ENCODE data around the gene LBH.

The LBH gene

DNA sequence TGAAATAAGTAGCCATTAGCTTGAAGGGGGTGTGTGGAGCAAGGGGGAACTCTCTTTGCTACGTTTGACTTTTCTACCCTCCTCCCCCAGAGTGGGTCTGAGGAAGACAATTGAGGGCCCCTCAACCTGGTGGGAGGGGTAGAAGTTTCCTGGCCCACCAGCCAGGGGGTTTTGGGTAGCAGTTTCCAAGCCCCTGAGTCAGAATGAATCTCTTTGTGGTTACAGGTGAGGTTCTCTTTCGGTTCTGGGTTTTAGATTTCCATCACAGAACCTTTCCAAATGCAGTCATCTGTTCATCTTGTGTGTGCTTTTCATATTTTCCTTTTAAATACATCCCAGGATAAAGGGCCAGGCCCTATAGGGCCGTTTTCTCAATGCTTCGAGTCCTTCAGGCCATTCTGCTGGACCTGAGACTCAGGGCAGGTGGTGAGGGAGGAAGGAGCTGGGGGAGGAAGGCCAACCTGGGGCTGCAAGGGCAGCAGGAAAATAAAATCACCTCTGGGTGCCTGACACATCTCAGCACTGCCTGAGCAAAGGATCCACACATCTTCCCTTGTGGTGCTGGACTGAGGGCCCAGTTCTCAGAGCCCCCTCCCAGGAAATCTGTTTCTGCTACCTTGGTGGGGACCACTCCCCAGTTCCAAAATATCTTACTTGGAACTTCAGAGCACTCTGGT lies 4.7 kb downstream of the LBH start:
- peak; percentile 74 for DNase-seq

GRCh38 chr2:30236591-30237238 lies 5.4 kb downstream of the LBH start:
- no peak for DNase-seq

- peak; percentile 56 for DNase-seq
Observed at GRCh38 chr2:30237239-30237965, 6.1 kb downstream of the LBH start.

GRCh38 chr2:30237966-30238800 lies 6.8 kb downstream of the LBH start:
- DNase-seq: no peak

DNA sequence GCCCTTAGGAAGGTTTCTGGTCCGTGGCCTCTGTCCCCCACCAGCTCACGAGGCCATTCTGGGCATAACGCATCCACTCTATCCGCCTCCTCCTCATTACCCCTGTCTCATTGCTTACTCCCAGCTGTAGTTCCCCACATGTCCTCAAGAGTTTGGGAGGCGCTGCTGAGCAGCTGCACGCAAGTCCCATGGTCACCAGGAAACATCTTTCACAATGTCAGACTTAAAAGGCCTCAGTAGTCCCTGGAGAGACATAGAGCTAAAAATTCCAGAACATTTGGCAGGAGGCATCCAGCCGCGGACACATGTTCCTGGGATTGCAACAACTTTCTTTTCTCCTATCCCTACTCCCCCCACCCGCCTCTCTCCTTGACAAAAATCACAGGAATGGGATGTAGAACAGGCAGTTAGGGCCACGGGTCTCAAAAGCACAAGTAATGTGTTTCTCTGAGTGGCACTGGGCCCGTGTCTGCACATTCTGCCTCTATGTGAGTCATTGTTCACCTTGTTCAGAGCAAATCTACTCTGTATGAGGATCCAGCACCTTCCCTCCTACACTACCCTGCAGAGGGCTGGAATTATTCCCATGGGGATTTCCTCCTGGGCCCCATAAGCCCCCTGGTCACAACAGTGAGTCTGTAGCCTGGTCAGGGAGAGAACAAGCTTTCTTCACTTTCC lies 8.1 kb downstream of the LBH start:
- peak; percentile 69 for DNase-seq

- no peak for DNase-seq
Observed at GRCh38 chr2:30239986-30240752, 8.8 kb downstream of the LBH start.

GRCh38 chr2:30243231-30243630 lies 11.9 kb downstream of the LBH start:
- DNase-seq: no peak

DNA sequence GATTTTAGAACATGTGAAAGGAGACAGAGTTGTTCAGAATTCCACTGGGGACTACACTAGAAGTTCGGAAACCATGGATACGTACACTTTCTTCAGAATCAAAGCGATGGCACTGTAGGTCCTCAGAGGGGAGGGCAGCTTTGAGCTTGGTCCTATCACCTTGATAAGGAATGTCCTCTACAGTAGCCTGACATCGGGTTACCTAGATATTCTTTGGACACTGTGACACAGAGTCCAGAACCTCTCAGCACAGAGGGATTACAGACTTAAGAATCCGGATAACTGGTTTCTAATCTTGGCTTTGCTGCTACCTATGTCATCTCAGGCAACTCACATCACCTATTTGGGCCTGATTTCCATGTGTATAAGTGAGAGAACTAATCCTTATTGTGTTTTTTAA lies 14.0 kb downstream of the LBH start:
- DNase-seq: no peak

- DNase-seq: no peak
Observed at GRCh38 chr2:30248791-30249190, 17.5 kb downstream of the LBH start.

DNA sequence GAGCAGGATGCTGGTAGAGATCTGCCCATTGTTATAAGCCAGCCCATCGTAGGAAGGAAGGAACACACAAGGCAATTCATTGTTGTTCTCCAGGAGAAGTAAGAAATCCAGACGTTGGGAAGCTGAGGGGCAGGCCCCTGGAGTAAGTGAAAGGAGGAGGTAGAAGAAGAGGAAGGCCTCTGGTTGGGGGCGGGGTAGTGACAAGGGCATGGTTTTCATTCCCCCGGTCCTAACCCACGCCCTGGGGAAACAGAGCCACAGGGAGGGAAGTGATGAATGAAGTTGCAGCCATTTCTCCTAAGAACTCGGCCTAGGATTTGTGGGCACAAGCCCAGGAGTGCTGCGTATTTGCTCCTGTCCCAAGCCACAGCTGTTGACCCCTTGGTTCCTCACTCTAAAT lies 18.0 kb downstream of the LBH start:
- no peak for DNase-seq

- no peak for DNase-seq
Observed at GRCh38 chr2:30250421-30250820, 19.1 kb downstream of the LBH start.

DNA sequence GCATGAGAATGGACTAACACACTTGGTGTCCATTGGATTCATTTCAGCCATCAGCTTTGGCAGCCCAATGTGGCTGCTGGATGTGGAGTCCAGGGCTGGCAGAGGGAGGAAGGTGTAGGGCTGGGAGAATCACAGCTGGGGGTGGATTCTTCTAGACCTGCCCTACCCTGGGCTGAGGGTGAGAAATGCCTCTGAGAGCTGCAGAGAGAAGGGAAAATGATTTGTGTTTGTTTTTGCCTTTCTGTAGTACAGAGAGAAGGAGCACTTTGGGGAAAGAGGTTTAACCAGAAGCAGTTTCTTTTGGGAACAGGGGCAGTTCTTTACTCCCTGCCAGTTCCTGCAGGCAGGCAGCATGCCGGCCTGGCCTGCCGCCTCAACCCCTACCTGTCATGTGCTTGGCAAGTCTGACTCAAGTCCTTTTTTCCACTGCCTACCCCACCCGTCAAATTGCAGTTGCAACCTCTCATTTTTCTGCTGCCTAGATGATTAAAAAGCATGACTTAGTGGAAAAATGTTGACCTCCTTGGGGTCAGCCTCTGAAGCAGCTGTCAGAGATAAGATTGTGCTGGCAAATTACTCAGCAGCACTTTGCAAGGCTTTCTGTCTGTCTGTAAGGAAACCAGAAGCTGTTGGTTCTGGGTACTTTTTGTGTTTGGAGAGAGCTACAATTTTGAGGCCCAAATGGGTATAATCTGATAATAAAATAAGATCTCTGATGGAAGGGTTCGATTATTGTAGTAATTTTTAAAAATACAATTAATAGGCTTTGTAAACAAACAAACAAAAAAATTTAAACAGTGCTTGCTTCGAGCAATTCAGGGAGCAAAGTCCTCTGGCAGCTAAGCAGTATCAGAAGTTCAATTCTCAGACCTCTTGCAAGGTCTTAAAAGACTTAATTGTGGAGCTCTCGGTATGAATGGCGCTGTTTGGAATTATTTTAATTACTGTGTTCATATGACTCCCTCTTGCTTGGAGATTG lies 21.7 kb downstream of the LBH start:
- DNase-seq: peak; percentile 68

DNA sequence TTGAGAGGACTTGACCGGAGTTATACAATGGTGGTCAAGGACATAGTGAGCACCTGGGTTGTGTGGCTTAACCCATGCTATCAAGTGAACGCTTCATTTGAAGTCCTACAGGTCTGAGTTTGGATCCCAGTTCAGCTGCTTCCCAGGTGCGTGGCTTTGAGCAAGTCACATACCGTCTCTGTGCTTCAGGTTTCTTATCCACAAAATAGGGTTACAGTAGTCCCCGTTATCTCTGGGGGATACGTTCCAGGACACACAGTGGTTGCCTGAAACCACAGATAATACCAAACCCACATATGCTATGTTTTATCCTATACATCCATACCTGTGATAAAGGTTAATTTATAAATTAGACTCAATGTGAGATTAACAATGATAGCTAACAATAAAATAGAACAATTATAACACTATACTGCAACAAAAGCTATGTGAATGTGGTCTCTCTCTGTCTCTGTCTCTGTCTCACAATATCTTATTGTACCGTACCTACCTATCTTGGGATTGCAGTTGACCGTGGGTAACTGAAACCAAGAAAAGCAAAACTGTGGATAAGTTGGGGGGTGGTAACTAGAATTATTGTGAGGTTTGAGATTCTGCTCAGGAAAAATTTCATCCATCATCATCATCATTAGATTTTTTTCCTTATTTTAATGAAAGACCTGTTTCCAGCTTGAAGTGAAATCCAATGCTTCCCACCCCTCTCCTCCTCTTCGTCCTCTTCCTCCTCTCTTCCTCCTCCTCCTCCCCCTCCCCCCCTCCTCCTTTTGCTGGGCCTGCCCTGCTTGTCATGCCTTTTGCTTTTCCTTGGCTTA lies 22.7 kb downstream of the LBH start:
- DNase-seq: no peak

- DNase-seq: no peak
Observed at GRCh38 chr2:30254685-30255001, 23.3 kb downstream of the LBH start.

DNA sequence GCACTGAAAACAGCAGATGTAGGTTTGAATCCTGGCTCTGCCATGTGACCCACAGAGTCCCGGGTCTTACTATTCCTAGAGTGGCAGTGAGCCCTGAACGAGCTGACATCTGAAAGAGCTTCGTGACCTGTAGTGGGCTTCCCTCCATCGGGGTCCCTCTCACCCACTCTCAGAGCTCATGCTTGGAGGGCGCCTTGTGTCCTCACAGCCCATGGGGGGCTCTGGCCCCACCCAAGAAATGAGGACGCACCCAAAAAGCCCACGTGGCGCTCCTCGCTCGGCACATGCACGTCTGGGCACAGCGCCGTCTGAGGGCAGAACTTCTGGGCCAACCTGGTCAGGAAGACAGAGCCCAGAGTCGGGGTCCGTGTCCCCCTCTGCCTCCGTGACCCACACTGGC lies 23.7 kb downstream of the LBH start:
- DNase-seq: no peak

GRCh38 chr2:30255466-30256408 lies 24.4 kb downstream of the LBH start:
- DNase-seq: no peak

- DNase-seq: no peak
Observed at GRCh38 chr2:30257266-30258214, 26.2 kb downstream of the LBH start.

DNA sequence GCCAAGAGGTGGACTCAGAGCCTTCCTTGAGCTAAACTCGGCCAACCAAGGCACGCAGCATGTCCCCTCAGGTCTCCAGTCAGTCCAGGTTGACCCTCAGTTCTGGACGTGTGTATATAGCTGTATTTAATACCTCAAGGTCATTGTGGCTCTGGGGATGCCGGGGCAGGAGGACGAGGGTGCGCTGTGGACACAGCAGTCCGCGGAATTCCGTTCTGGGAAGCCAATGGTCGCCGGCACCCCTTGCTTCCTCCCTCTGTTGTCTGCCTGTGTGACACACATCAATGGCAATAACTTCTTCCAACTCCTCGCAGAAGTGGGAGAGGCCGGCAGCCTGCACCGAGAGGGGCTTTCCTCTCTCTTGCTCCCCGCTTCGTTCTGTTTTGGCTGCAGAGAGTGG lies 27.7 kb downstream of the LBH start:
- DNase-seq: no peak

All from activated naive CD4-positive, alpha-beta T cell treated with anti-CD3 and anti-CD28 coated beads, Interleukin-2, amount 50 U/mL, for 16 hours (primary cell).